GM21737 (cell line): Measurements from ENCODE around the gene MICU1.
"Not testable (repeated sequence)": the region's sequence is repeated elsewhere in the genome, so short reads cannot be mapped to it uniquely, and the experiment has no call there.

ENCODE experiments used
- ATAC-seq: cut with Tn5 transposase; IDR thresholded peaks from one replicate; pipeline ENCODE4 v1.9.1; 2021; ENCODE audit warnings: mild to moderate bottlenecking, moderate library complexity; ENCODE audit not compliant: unreplicated experiment

Gene MICU1

GRCh38 chr10:72625608-72626443, at the start of gene MICU1:
TSS of gene MICU1 (minus strand) at chr10:72626079. CDS start at chr10:72566793, 59,286 bp downstream.
- ATAC-seq: peak; percentile 95

GRCh38 chr10:72674174-72674573, 48.3 kb upstream of the MICU1 start:
- not testable (repeated sequence) for ATAC-seq

GRCh38 chr10:72673280-72673679, 47.4 kb upstream of the MICU1 start:
- ATAC-seq: no peak

- no peak for ATAC-seq
These were observed 41.5 kb upstream of the MICU1 start for GRCh38 chr10:72667207-72667864.

- no peak for ATAC-seq
These were observed 40.0 kb upstream of the MICU1 start for GRCh38 chr10:72665925-72666324.

GRCh38 chr10:72663971-72664370, 38.1 kb upstream of the MICU1 start:
- ATAC-seq: no peak

- ATAC-seq: no peak
These were observed 35.6 kb upstream of the MICU1 start for GRCh38 chr10:72661431-72661830.

- no peak for ATAC-seq
These were observed 34.3 kb upstream of the MICU1 start for GRCh38 chr10:72660220-72660619.

GRCh38 chr10:72659694-72660093, 33.8 kb upstream of the MICU1 start:
- no peak for ATAC-seq

GRCh38 chr10:72658696-72659400, 33.0 kb upstream of the MICU1 start:
- no peak for ATAC-seq

- no peak for ATAC-seq
These were observed 28.8 kb upstream of the MICU1 start for GRCh38 chr10:72654720-72655119.

- no peak for ATAC-seq
These were observed 27.7 kb upstream of the MICU1 start for GRCh38 chr10:72653383-72654096.

- no peak for ATAC-seq
These were observed 23.4 kb upstream of the MICU1 start for GRCh38 chr10:72649291-72649690.

- ATAC-seq: no peak
These were observed 22.4 kb upstream of the MICU1 start for GRCh38 chr10:72648301-72648700.

GRCh38 chr10:72646971-72647370, 21.1 kb upstream of the MICU1 start:
- ATAC-seq: not testable (repeated sequence)

- ATAC-seq: no peak
These were observed 19.5 kb upstream of the MICU1 start for GRCh38 chr10:72645263-72645858.

- no peak for ATAC-seq
These were observed 16.4 kb upstream of the MICU1 start for GRCh38 chr10:72642318-72642717.

- ATAC-seq: no peak
These were observed 13.6 kb upstream of the MICU1 start for GRCh38 chr10:72639441-72639873.

GRCh38 chr10:72638586-72639440, 12.9 kb upstream of the MICU1 start:
- ATAC-seq: no peak
